HUES64 (cell line): ENCODE results near the gene CENPP.

ENCODE experiments used
- H3K27ac ChIP-seq: 2 replicates; pipeline ENCODE4 v1.7.0; 2013; ENCODE audit warnings: low read depth, low read length, inconsistent platforms
- H3K27me3 ChIP-seq: 2 replicates; pipeline ENCODE4 v1.6.1; 2013; ENCODE audit warnings: mild to moderate bottlenecking, low read length; ENCODE audit not compliant: insufficient read depth
- H3K36me3 ChIP-seq: 2 replicates; pipeline ENCODE4 v1.6.1; 2013; ENCODE audit warnings: mild to moderate bottlenecking, low read length; ENCODE audit not compliant: insufficient read depth
- H3K4me1 ChIP-seq: 2 replicates; pipeline ENCODE4 v1.6.1; 2013; ENCODE audit warnings: mild to moderate bottlenecking, low read length, moderate library complexity; ENCODE audit not compliant: insufficient read depth
- H3K4me3 ChIP-seq: 2 replicates; pipeline ENCODE4 v1.5.1; 2013; ENCODE audit warnings: mild to moderate bottlenecking, low read length, moderate library complexity
- H3K9ac ChIP-seq: 2 replicates; pipeline ENCODE4 v1.6.1; 2013; ENCODE audit warnings: mild to moderate bottlenecking, low read depth, low read length
- H3K9me3 ChIP-seq: 2 replicates; pipeline ENCODE4 v1.6.1; 2013; ENCODE audit warnings: low read depth, low read length; ENCODE audit not compliant: insufficient read depth
- WGBS: fragments of 150-250, 120-280 bp; methylation state at CpG from one replicate; pipeline ENCODE4 v1.1.7; 2013; ENCODE audit warnings: missing lambda C conversion rate; 5-methylcytosine and 5-hydroxymethylcytosine counted together

The CENPP gene

GRCh38 chr9:92603100-92603499 is 277.3 kb downstream of the CENPP start:
- H3K9ac ChIP-seq = no peak overlapping the region
- H3K9me3 ChIP-seq = peaks cover 16% of the 10 kb centered on the region
- no peak overlapping the region for H3K27ac ChIP-seq
- WGBS = 96% methylated on average over 5 of the region's 5 CpGs
- no peak overlapping the region for H3K4me3 ChIP-seq
- no peaks in the 10 kb centered on the region for H3K36me3 ChIP-seq
- no peaks in the 10 kb centered on the region for H3K27me3 ChIP-seq
- H3K4me1 ChIP-seq = no peaks in the 10 kb centered on the region

- Histone ChIP-seq H3K9ac (no peak overlapping the region), H3K27me3 (no peaks in the 10 kb centered on the region), H3K36me3 (no peaks in the 10 kb centered on the region), H3K4me3 (no peak overlapping the region), H3K9me3 (peaks cover 16% of the 10 kb centered on the region), H3K4me1 (no peaks in the 10 kb centered on the region), H3K27ac (no peak overlapping the region)
- WGBS = 95% methylated on average over 4 of the region's 5 CpGs
Measured at GRCh38 chr9:92603990-92604389, 278.2 kb downstream of the CENPP start.

DNA sequence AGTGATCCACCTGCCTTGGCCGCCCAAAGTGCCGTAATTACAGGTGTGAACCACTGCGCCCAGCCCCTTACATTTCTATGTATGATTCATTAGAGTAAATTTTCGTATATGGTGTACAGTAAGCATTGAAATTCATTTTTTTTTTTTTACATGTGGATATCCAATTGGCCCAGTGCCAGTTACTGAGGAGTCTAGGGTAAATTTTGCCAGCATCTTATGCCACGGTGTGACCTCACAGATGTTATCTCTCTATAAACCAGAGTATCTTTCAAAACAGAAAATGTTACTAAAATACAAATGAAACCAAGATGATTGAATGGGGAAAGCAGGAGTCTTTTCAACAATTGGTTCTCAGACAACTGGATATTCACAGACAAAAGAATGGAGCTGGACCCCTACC is 279.5 kb downstream of the CENPP start:
- no peak overlapping the region for H3K27ac ChIP-seq
- H3K9me3 ChIP-seq = peaks cover 16% of the 10 kb centered on the region
- no peaks in the 10 kb centered on the region for H3K4me1 ChIP-seq
- H3K27me3 ChIP-seq = no peaks in the 10 kb centered on the region
- H3K36me3 ChIP-seq = no peaks in the 10 kb centered on the region
- 91% methylated on average over 5 of the region's 5 CpGs for WGBS
- no peak overlapping the region for H3K4me3 ChIP-seq
- H3K9ac ChIP-seq = no peak overlapping the region

GRCh38 chr9:92607088-92607487 is 281.3 kb downstream of the CENPP start:
- 94% methylated on average over 2 of the region's 2 CpGs for WGBS
- no peak overlapping the region for H3K27ac ChIP-seq
- H3K9me3 ChIP-seq = peaks cover 16% of the 10 kb centered on the region
- no peaks in the 10 kb centered on the region for H3K4me1 ChIP-seq
- H3K9ac ChIP-seq = no peak overlapping the region
- no peak overlapping the region for H3K4me3 ChIP-seq
- H3K27me3 ChIP-seq = no peaks in the 10 kb centered on the region
- H3K36me3 ChIP-seq = peaks cover 6% of the 10 kb centered on the region; the same call in 1 of the 2 replicates

GRCh38 chr9:92607773-92608172 is 282.0 kb downstream of the CENPP start:
- H3K9ac ChIP-seq = no peak overlapping the region
- peaks cover 16% of the 10 kb centered on the region for H3K9me3 ChIP-seq
- H3K27me3 ChIP-seq = no peaks in the 10 kb centered on the region
- WGBS = 88% methylated on average over 4 of the region's 4 CpGs
- no peak overlapping the region for H3K4me3 ChIP-seq
- H3K4me1 ChIP-seq = no peaks in the 10 kb centered on the region
- no peak overlapping the region for H3K27ac ChIP-seq
- peaks cover 13% of the 10 kb centered on the region for H3K36me3 ChIP-seq

DNA sequence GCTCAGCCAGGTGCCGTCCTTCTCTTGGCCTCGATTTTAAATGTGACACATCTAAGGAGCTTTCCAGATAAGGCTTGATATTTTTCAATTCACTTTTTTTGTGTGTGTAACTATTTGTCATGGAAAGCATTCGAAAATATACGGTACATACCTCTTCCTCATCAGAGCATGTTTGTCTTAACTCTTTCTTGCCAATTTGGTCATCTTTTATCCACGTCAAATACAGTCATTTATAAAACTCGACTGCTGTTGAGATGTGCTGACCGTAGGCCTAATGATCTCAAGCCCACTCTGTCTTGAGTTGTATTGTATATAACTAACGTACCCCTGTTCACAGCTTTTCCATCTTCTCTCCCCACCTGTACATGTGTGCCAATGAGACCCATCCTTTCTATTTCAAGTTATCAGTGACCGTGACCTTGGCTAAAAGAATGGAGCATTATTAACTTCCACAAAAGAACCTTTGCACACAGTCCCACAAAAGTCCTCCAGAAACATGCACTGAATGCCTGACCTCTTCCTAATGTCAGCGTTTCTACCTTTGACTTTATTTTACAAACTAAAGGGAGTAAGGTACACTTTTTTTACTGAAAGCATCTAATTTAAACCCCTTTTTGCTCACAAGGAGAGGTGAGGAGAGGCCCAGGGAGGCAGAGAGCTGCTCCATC is 282.6 kb downstream of the CENPP start:
- peaks cover 16% of the 10 kb centered on the region for H3K9me3 ChIP-seq
- no peak overlapping the region for H3K4me3 ChIP-seq
- WGBS = 96% methylated on average over 10 of the region's 10 CpGs
- no peaks in the 10 kb centered on the region for H3K27me3 ChIP-seq
- no peak overlapping the region for H3K9ac ChIP-seq
- H3K4me1 ChIP-seq = no peaks in the 10 kb centered on the region
- H3K27ac ChIP-seq = peak overlapping the region; percentile 42; the same call in 1 of the 2 replicates
- H3K36me3 ChIP-seq = peaks cover 18% of the 10 kb centered on the region

DNA sequence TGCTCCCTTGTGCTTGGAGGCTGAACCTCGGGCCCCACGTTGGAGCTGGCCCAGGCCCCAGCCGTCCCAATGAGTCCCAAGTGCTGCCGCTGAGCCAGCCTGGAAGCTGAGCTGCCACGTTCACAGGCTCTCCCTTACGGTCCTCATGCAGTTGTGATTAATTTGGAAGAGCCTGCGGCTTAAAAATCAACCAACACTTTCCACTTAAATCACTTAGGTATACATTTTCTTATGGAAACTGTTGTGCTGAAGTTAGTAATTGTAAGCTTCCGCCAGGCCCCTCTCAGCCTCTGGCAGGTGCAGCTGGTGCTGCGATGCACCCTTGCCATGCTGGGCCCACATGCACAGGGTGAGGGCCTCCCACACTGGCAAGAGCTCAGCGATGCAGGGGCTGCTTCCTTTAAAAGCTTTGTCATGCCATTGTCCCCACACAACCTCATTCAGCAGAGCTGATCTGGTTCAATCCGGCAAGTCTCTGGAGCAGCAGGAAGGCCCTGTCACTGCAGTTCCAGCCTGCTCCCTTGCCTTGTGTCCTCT is 283.2 kb downstream of the CENPP start:
- 81% methylated on average over 10 of the region's 11 CpGs for WGBS
- Histone ChIP-seq H3K4me1 (no peaks in the 10 kb centered on the region), H3K36me3 (peaks cover 22% of the 10 kb centered on the region), H3K4me3 (no peak overlapping the region), H3K27ac (peak overlapping the region; percentile 45; the same call in 1 of the 2 replicates), H3K9ac (no peak overlapping the region), H3K9me3 (peaks cover 16% of the 10 kb centered on the region), H3K27me3 (no peaks in the 10 kb centered on the region)

DNA sequence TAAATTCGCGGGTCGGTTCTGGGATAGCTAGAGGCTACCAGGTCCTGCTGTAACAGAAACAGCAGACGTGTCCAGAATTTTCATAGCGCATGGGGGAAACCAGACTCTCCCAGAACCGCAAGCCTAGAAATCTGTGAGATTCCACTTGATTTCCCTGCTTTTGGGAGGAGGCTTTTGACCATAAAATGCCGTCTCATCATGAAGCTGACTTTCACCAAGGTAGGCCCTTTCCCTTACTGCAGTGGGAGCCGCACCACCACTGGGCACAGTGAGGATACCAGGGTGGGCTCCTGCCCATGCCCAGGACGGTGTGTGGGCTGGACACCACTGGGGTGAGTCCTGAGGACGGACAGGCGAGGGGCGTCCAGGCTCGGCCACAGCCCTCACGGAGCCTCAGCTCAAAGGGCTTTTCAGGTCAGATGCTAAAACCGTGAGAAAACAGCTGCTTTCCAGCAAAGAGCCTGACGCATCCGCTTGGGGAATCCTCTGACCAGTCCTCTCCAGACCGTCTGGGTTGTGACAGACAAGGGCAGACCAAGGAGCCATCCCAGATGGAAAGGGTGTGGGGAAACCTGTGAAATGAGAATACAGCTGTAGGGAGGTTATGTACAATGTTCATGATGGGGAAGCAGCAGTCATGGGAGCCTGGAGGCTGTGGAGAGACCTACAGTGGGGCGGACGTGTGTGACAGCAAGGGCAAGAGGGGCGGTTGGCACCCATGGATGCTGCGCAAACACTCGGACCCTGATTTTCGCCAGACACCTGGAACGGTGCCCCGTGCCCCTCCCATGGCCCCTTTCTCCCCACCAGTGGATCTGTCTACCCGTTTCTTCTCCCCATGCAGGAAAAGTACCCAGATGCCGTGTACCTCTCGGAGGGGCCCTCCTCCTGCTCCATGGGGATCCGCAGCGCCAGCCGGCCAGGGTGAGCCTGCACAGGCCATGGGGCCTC is 285.0 kb downstream of the CENPP start:
- Histone ChIP-seq H3K27ac (no peak overlapping the region), H3K36me3 (peaks cover 39% of the 10 kb centered on the region)

DNA sequence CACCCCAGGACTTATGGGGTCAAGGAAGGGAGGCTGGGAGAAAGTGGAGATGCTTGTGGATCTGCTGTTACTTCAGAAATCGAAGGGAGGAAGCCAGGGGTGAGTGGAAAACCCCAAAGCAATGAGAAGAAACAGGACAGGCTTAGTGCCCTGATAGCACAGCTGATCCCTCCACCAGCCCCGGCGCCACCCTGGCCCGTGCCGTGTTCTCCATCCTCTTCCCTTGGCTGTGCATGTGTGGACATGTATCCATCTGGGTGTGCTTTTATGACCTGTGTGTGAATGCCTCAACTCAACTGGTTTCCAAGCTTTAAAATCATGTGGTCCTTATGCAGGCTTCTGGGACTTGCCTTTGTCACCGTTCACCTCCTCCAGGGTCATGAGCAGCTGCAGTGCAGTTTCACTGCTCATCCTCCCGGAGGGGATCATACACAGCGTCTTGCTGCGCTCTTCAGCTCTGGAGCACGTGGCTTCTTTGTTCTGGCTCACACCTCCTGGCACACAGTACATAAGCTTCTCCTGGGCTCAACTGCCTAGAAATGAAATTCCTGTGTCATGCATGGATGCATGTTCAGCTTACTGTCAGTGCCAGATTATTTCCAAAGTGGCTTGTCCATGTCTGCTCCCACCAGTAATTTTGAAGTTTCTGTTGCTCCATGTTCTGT is 286.0 kb downstream of the CENPP start:
- peaks cover 48% of the 10 kb centered on the region for H3K36me3 ChIP-seq

More for the DNA sequence above, 285.0 kb downstream of the CENPP start:
- Histone ChIP-seq H3K9ac (no peak overlapping the region), H3K27me3 (no peaks in the 10 kb centered on the region), H3K9me3 (peaks cover 3% of the 10 kb centered on the region; the same call in 1 of the 2 replicates), H3K4me1 (no peaks in the 10 kb centered on the region), H3K4me3 (no peak overlapping the region)
- 95% methylated on average over 32 of the region's 32 CpGs for WGBS

GRCh38 chr9:92612292-92612691 is 286.5 kb downstream of the CENPP start:
- 90% methylated on average over 5 of the region's 5 CpGs for WGBS
- H3K4me1 ChIP-seq = no peaks in the 10 kb centered on the region
- no peak overlapping the region for H3K9ac ChIP-seq
- H3K27ac ChIP-seq = no peak overlapping the region
- H3K4me3 ChIP-seq = no peak overlapping the region
- H3K9me3 ChIP-seq = no peaks in the 10 kb centered on the region
- peaks cover 51% of the 10 kb centered on the region for H3K36me3 ChIP-seq
- H3K27me3 ChIP-seq = no peaks in the 10 kb centered on the region

More for the DNA sequence above, 286.0 kb downstream of the CENPP start:
- Histone ChIP-seq H3K4me1 (no peaks in the 10 kb centered on the region), H3K4me3 (no peak overlapping the region), H3K27me3 (no peaks in the 10 kb centered on the region), H3K27ac (no peak overlapping the region), H3K9me3 (no peaks in the 10 kb centered on the region), H3K9ac (no peak overlapping the region)
- 95% methylated on average over 10 of the region's 10 CpGs for WGBS
